ENCODE results near the gene CRYZL1.

The CRYZL1 gene

DNA sequence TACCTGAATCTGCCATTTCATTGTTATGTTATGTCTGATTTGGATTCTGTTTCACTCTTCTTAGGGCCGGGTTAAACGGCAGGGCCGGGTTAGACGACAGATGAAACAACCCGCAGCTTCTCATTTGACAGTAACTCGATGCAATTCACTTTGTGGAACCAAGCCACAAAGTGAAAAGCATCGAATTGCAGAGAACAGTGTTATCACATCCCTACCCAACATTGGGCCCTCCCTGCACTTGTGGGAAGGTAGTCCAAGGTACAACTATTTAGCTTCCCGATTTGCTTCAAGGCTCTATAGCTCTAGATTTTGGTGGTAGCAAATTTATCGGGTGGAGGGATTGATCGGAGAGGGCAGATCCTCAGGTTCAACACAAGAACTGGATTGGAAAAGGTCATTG lies 81.7 kb downstream of the CRYZL1 start:
- no peak for DNase-seq (ENCODE audit: low read depth)
- TF ChIP-seq, protein P1, sequence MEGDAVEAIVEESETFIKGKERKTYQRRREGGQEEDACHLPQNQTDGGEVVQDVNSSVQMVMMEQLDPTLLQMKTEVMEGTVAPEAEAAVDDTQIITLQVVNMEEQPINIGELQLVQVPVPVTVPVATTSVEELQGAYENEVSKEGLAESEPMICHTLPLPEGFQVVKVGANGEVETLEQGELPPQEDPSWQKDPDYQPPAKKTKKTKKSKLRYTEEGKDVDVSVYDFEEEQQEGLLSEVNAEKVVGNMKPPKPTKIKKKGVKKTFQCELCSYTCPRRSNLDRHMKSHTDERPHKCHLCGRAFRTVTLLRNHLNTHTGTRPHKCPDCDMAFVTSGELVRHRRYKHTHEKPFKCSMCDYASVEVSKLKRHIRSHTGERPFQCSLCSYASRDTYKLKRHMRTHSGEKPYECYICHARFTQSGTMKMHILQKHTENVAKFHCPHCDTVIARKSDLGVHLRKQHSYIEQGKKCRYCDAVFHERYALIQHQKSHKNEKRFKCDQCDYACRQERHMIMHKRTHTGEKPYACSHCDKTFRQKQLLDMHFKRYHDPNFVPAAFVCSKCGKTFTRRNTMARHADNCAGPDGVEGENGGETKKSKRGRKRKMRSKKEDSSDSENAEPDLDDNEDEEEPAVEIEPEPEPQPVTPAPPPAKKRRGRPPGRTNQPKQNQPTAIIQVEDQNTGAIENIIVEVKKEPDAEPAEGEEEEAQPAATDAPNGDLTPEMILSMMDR (IDR thresholded peaks at IDR 0.05; ENCODE audit: low read depth, low read length, missing control alignments) = no peak
- H3K4me3 ChIP-seq (ENCODE audit: low read depth, low read length) = no peak overlapping the region
- in situ Hi-C loops (cut with HindIII; ENCODE audit: low sequenced_read_pairs) = no loop called here

DNA sequence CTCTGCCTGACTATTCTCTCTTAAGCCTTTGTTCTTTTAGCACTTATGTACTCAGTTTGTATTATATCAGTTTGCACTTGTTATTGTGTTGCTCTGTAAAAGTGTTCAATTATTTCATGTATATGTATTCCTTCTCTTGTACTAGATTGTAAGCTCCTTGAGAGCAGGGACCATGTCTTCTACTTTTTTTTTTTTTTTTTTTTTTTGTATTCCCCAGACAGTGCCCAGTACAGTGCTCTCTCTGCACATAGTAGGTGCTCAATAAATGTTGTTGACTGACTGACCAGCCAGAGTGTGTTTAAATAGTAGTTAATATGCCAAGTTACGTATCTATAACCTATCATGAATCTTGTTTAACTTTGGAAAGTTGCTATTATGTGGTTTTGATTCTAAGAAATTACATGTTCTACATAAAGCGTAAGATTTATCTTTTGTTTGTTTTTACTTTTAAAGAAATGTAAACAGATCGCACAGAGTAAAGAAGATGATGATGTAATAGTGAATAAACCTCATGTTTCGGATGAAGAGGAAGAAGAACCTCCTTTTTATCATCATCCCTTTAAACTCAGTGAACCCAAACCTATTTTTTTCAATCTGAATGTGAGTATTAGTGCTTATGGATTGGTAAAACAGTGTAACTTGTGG lies 82.6 kb downstream of the CRYZL1 start:
- no peak overlapping the region for H3K4me3 ChIP-seq (ENCODE audit: low read depth, low read length)
- in situ Hi-C loops (cut with HindIII; ENCODE audit: low sequenced_read_pairs) = no loop called here
- DNase-seq (ENCODE audit: low read depth) = no peak
- TF ChIP-seq, protein P1 (IDR thresholded peaks at IDR 0.05; ENCODE audit: low read depth, low read length, missing control alignments) = no peak

DNA sequence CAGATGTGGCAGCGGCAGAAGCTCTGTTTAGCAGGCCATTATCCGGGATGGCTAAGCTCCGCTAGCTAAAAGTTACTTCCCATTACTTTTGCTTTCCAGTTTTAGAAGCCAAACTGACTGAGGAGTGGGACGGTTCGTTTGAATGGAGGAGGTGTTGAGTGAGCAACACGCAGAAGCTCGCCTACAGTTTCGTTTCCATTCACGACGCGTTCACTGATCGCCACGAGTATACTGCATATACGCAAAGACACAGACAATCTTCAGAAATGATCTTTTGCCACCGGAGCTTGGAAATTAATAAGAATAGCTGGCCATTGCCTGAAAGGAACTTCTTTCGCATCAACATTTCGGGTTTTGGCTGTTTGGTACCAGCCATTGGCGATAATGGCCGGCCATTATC lies 84.1 kb downstream of the CRYZL1 start:
- in situ Hi-C loops (cut with HindIII; ENCODE audit: low sequenced_read_pairs) = no loop called here

DNA sequence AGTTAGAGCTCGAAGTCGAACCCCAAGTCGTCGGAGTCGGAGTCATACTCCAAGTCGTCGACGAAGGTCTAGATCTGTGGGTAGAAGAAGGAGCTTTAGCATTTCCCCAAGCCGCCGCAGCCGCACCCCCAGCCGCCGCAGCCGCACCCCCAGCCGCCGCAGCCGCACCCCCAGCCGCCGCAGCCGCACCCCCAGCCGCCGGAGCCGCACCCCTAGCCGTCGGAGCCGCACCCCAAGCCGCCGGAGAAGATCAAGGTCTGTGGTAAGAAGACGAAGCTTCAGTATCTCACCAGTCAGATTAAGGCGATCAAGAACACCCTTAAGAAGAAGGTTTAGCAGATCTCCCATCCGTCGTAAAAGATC lies 86.6 kb downstream of the CRYZL1 start:
- TF ChIP-seq, protein P1 (IDR thresholded peaks at IDR 0.05; ENCODE audit: low read depth, low read length, missing control alignments) = no peak
- DNase-seq (ENCODE audit: low read depth) = no peak
- in situ Hi-C loops (cut with HindIII; ENCODE audit: low sequenced_read_pairs) = no loop called here

More for the DNA sequence above, 84.1 kb downstream of the CRYZL1 start:
- TF ChIP-seq, protein P1 (IDR thresholded peaks at IDR 0.05; ENCODE audit: low read depth, low read length, missing control alignments) = no peak
- no peak for DNase-seq (ENCODE audit: low read depth)
- H3K4me3 ChIP-seq (ENCODE audit: low read depth, low read length) = no peak overlapping the region

DNA sequence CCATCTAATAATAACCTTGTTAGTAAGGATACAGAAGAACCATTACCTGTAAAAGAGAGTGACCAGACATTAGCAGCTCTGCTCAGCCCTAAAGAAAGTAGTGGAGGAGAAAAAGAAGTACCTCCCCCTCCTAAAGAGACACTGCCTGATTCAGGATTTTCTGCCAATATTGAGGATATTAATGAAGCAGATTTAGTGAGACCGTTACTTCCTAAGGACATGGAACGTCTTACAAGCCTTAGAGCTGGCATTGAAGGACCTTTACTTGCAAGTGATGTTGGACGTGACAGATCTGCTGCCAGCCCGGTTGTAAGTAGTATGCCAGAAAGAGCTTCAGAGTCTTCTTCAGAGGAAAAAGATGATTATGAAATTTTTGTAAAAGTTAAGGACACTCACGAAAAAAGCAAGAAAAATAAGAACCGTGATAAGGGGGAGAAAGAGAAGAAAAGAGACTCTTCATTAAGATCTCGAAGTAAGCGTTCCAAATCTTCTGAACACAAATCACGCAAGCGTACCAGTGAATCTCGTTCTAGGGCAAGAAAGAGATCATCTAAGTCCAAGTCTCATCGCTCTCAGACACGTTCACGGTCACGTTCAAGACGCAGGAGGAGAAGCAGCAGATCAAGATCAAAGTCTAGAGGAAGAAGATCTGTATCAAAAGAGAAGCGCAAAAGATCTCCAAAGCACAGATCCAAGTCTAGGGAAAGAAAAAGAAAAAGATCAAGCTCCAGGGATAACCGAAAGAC lies 87.1 kb downstream of the CRYZL1 start:
- H3K4me3 ChIP-seq (ENCODE audit: low read depth, low read length) = no peak overlapping the region
- in situ Hi-C loops (cut with HindIII; ENCODE audit: low sequenced_read_pairs) = no loop called here
- TF ChIP-seq, protein P1 (IDR thresholded peaks at IDR 0.05; ENCODE audit: low read depth, low read length, missing control alignments) = no peak
- no peak for DNase-seq (ENCODE audit: low read depth)

More for the DNA sequence above, 86.6 kb downstream of the CRYZL1 start:
- H3K4me3 ChIP-seq (ENCODE audit: low read depth, low read length) = no peak overlapping the region

DNA sequence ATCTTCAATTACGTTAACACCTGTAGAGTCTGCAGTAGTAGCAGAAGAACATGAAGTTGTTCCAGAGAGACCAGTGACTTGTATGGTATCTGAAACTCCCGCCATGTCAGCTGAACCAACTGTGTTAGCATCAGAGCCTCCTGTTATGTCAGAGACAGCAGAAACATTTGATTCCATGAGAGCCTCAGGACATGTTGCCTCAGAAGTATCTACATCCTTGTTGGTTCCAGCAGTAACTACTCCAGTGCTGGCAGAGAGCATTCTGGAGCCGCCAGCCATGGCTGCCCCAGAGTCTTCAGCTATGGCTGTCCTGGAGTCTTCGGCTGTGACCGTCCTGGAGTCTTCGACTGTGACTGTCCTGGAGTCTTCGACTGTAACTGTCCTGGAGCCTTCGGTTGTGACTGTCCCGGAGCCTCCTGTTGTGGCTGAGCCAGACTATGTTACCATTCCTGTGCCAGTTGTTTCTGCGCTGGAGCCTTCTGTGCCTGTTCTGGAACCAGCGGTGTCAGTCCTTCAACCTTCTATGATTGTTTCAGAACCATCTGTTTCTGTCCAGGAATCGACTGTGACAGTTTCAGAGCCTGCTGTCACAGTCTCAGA lies 88.4 kb downstream of the CRYZL1 start:
- TF ChIP-seq, protein P1 (IDR thresholded peaks at IDR 0.05; ENCODE audit: low read depth, low read length, missing control alignments) = no peak
- in situ Hi-C loops (cut with HindIII; ENCODE audit: low sequenced_read_pairs) = no loop called here
- no peak overlapping the region for H3K4me3 ChIP-seq (ENCODE audit: low read depth, low read length)
- no peak for DNase-seq (ENCODE audit: low read depth)

All from astrocyte of the cerebellum (primary cell).